ENCODE data around the gene CCDC85B. TPM values are rescaled to one million over a fixed set of nuclear protein-coding genes. Genes with fewer than 3 reads are reported as not detected.

Gene CCDC85B
- total RNA-seq, 1 donor from 2014 or later: 29.3 TPM

GRCh38 chr11:65873318-65874156, 16.9 kb upstream of the CCDC85B start:
- Mint-ChIP-seq H3K4me1 (peaks cover 25% of the 10 kb centered on the region), H3K4me3 (peak overlapping the region; percentile 92), H3K36me3 (ENCODE audit: low read depth) (no peaks in the 10 kb centered on the region), H3K9me3 (no peaks in the 10 kb centered on the region), H3K27me3 (ENCODE audit: low read depth) (peaks cover 4% of the 10 kb centered on the region), H3K27ac (ENCODE audit: unreplicated experiment) (peak overlapping the region; percentile 81)
- DNase-seq (ENCODE audit: low read depth, low spot score): peak; percentile 98
- TF ChIP-seq CTCF (conservative IDR thresholded peaks at IDR 0.05): no peak

GRCh38 chr11:65879617-65880016, 10.9 kb upstream of the CCDC85B start, which contains the start of gene CTSW:
CTSW (plus strand) TSS chr11:65879837; CDS start chr11:65879855, 18 bp downstream.
- Mint-ChIP-seq H3K27ac (ENCODE audit: unreplicated experiment) (no peak within 1 kb of the TSS), H3K9me3 (no peaks in the 10 kb centered on the region), H3K4me3 (peak within 1 kb of the TSS; percentile 49), H3K4me1 (peaks cover 3% of the 10 kb centered on the region), H3K27me3 (ENCODE audit: low read depth) (no peaks in the 10 kb centered on the region), H3K36me3 (ENCODE audit: low read depth) (peaks cover 3% of the 10 kb centered on the region)
- no peak for DNase-seq (ENCODE audit: low read depth, low spot score)
- no peak for TF ChIP-seq CTCF (conservative IDR thresholded peaks at IDR 0.05)

- H3K4me3 Mint-ChIP-seq: peak overlapping the region; percentile 49
- H3K27me3 Mint-ChIP-seq (ENCODE audit: low read depth): no peaks in the 10 kb centered on the region
- no peak for DNase-seq (ENCODE audit: low read depth, low spot score)
- H3K36me3 Mint-ChIP-seq (ENCODE audit: low read depth): peaks cover 4% of the 10 kb centered on the region
- H3K9me3 Mint-ChIP-seq: no peaks in the 10 kb centered on the region
- TF ChIP-seq CTCF (conservative IDR thresholded peaks at IDR 0.05): no peak
- H3K27ac Mint-ChIP-seq (ENCODE audit: unreplicated experiment): no peak overlapping the region
- H3K4me1 Mint-ChIP-seq: peaks cover 6% of the 10 kb centered on the region
Observed at GRCh38 chr11:65880027-65880426, 10.4 kb upstream of the CCDC85B start.

- Mint-ChIP-seq H3K9me3 (no peaks in the 10 kb centered on the region), H3K4me1 (peaks cover 6% of the 10 kb centered on the region), H3K27ac (ENCODE audit: unreplicated experiment) (no peak overlapping the region), H3K36me3 (ENCODE audit: low read depth) (peaks cover 4% of the 10 kb centered on the region), H3K27me3 (ENCODE audit: low read depth) (no peaks in the 10 kb centered on the region), H3K4me3 (peak overlapping the region; percentile 62)
- no peak for TF ChIP-seq CTCF (conservative IDR thresholded peaks at IDR 0.05)
- no peak for DNase-seq (ENCODE audit: low read depth, low spot score)
Observed at GRCh38 chr11:65880844-65881421, 9.5 kb upstream of the CCDC85B start.

- TF ChIP-seq CTCF (conservative IDR thresholded peaks at IDR 0.05): no peak
- Mint-ChIP-seq H3K27ac (ENCODE audit: unreplicated experiment) (no peak overlapping the region), H3K27me3 (ENCODE audit: low read depth) (no peaks in the 10 kb centered on the region), H3K9me3 (no peaks in the 10 kb centered on the region), H3K4me1 (peaks cover 15% of the 10 kb centered on the region), H3K36me3 (ENCODE audit: low read depth) (peaks cover 4% of the 10 kb centered on the region), H3K4me3 (peak overlapping the region; percentile 19)
- no peak for DNase-seq (ENCODE audit: low read depth, low spot score)
Observed at GRCh38 chr11:65882120-65883057, 8.1 kb upstream of the CCDC85B start.

Measured in neural crest cell (in vitro differentiated cells).